Forelimb muscle (tissue), 1 donor: ENCODE measurements around the gene KRT4. TPM values are rescaled to one million over a fixed set of nuclear protein-coding genes. Genes with fewer than 3 reads are reported as not detected.

Experiments used
- polyA plus RNA-seq: library from polyadenylated mRNA; unstranded; fragments of 120-200 nt; gene quantifications from one replicate; pipeline ENCODE4 v1.2.1, GENCODE V29; 2013; ENCODE audit not compliant: insufficient read length

The KRT4 gene
- polyA plus RNA-seq, 1 donor, result not detected

Other genes with a start within 250 kb of the KRT4 start
- not detected for gene KRT74, start 240.3 kb downstream of the KRT4 start, polyA plus RNA-seq
- gene KRT72, start 212.7 kb downstream of the KRT4 start, polyA plus RNA-seq, result 0.08 TPM
- gene KRT73, start 195.6 kb downstream of the KRT4 start, polyA plus RNA-seq, result not detected
- not detected for gene KRT2, start 161.9 kb downstream of the KRT4 start, polyA plus RNA-seq
- 1.0 TPM for gene KRT1, start 133.7 kb downstream of the KRT4 start, polyA plus RNA-seq
- not detected for gene KRT77, start 110.6 kb downstream of the KRT4 start, polyA plus RNA-seq
- gene KRT76, start 36.8 kb downstream of the KRT4 start, polyA plus RNA-seq, result not detected
- not detected for gene KRT3, start 18.0 kb downstream of the KRT4 start, polyA plus RNA-seq
- gene KRT79, start 20.2 kb upstream of the KRT4 start, polyA plus RNA-seq, result not detected
- gene KRT78, start 34.9 kb upstream of the KRT4 start, polyA plus RNA-seq, result not detected
- 3.2 TPM for gene KRT8, start 91.0 kb upstream of the KRT4 start, polyA plus RNA-seq
- 4.0 TPM for gene KRT18, start 135.0 kb upstream of the KRT4 start, polyA plus RNA-seq
- gene EIF4B, start 192.3 kb upstream of the KRT4 start, polyA plus RNA-seq, result 449 TPM
- 97.9 TPM for gene TNS2, start 235.9 kb upstream of the KRT4 start, polyA plus RNA-seq